Smooth muscle cell (in vitro differentiated cells): ENCODE data around the gene PPP2R5D. TPM values are rescaled to one million over a fixed set of nuclear protein-coding genes. Genes with fewer than 3 reads are reported as not detected.

ENCODE experiments used
- DNase-seq: peaks from one replicate; lab custom pipeline; 2025; ENCODE audit not compliant: unreplicated experiment; lab: John Stamatoyannopoulos, UW
- H2AFZ ChIP-seq: fragments of 200-600 bp; sonication (generic); 2 replicates; pipeline ENCODE4 v1.6.0; 2016; ENCODE audit warnings: antibody characterized with exemption, low read depth, mild to moderate bottlenecking
- H3F3A ChIP-seq: fragments of 200-600 bp; sonication (generic); 2 replicates; pipeline ENCODE4 v1.6.0; 2017; ENCODE audit warnings: antibody characterized with exemption, low read depth
- H3K27ac ChIP-seq: fragments of 200-600 bp; sonication (generic); 2 replicates; pipeline ENCODE4 v1.5.1; 2016; ENCODE audit warnings: low read depth, mild to moderate bottlenecking
- H3K27me3 ChIP-seq: fragments of 200-600 bp; sonication (generic); 2 replicates; pipeline ENCODE4 v1.6.1; 2016; ENCODE audit warnings: low read depth, mild to moderate bottlenecking
- H3K36me3 ChIP-seq: fragments of 200-600 bp; sonication (generic); 2 replicates; pipeline ENCODE4 v1.5.1; 2016; ENCODE audit warnings: low read depth
- H3K4me1 ChIP-seq: fragments of 200-600 bp; sonication (generic); 2 replicates; pipeline ENCODE4 v1.5.1; 2016; ENCODE audit warnings: low read depth
- H3K4me2 ChIP-seq: fragments of 200-600 bp; sonication (generic); 2 replicates; pipeline ENCODE4 v1.6.0; 2016; ENCODE audit warnings: mild to moderate bottlenecking
- H3K4me3 ChIP-seq: fragments of 200-600 bp; sonication (generic); 2 replicates; pipeline ENCODE4 v1.5.1; 2016; ENCODE audit warnings: mild to moderate bottlenecking
- H3K79me2 ChIP-seq: fragments of 200-600 bp; sonication (generic); 2 replicates; pipeline ENCODE4 v1.6.0; 2016; ENCODE audit warnings: low read depth, mild to moderate bottlenecking
- H3K9ac ChIP-seq: fragments of 200-600 bp; sonication (generic); 2 replicates; pipeline ENCODE4 v1.6.0; 2016; ENCODE audit warnings: low read depth
- H3K9me3 ChIP-seq: fragments of 200-600 bp; sonication (generic); replicated peaks from 2 replicates; pipeline ENCODE4 v1.5.1; 2016; ENCODE audit warnings: low read depth
- H4K20me1 ChIP-seq: fragments of 200-600 bp; sonication (generic); 2 replicates; pipeline ENCODE4 v1.6.0; 2016; ENCODE audit warnings: low read depth
- CTCF ChIP-seq: fragments of 200-600 bp; sonication (generic); IDR thresholded peaks from 2 replicates; pipeline ENCODE4 v1.5.1; 2017; ENCODE audit warnings: borderline replicate concordance, mild to moderate bottlenecking, antibody characterized with exemption; ENCODE audit not compliant: insufficient read depth, poor library complexity, severe bottlenecking
- WGBS: methylation state at CpG from one replicate; pipeline ENCODE4 v1.1.7; 2016; ENCODE audit warnings: low lambda C conversion rate; 5-methylcytosine and 5-hydroxymethylcytosine counted together
- polyA plus RNA-seq: library from polyadenylated mRNA; unstranded; fragments of >200 nt; fragmentation: Nextera tagmentation; extraction: Ambion mirVana; gene quantifications from 2 replicates; pipeline ENCODE4 v1.2.1, GENCODE V29; 2016
- total RNA-seq: library from RNA; depleted of rRNA; stranded (reverse); fragments of >200 nt; gene quantifications from 2 replicates; pipeline ENCODE4 v1.2.3, GENCODE V29; 2014

PPP2R5D gene
- total and polyA plus RNA-seq, 2 experiments from 2014 or later, result 46.4 to 51.3 TPM

- Histone ChIP-seq H4K20me1 (peaks cover 75% of the 10 kb centered on the region), H3K36me3 (peaks cover 3% of the 10 kb centered on the region), H3K9ac (no peak overlapping the region), H3K9me3 (no peaks in the 10 kb centered on the region), H3K79me2 (peaks cover 6% of the 10 kb centered on the region), H2AFZ (no peak overlapping the region), H3K4me1 (no peaks in the 10 kb centered on the region), H3K27ac (peak overlapping the region; percentile 17), H3K4me3 (no peak overlapping the region), H3K27me3 (no peaks in the 10 kb centered on the region), H3F3A (peaks cover 44% of the 10 kb centered on the region), H3K4me2 (no peak overlapping the region)
- no peak for DNase-seq
- 99% methylated on average over 9 of the region's 9 CpGs for WGBS
- TF ChIP-seq CTCF, result no peak
Observed at GRCh38 chr6:43029120-43029519, 44.8 kb downstream of the PPP2R5D start.

GRCh38 chr6:43032326-43032725 is 48.0 kb downstream of the PPP2R5D start:
- Histone ChIP-seq H3K9me3 (no peaks in the 10 kb centered on the region), H3K9ac (no peak overlapping the region), H3K4me3 (no peak overlapping the region), H3K27me3 (no peaks in the 10 kb centered on the region), H4K20me1 (peaks cover 59% of the 10 kb centered on the region), H3K79me2 (no peaks in the 10 kb centered on the region), H3F3A (peaks cover 42% of the 10 kb centered on the region), H3K4me2 (no peak overlapping the region), H3K27ac (no peak overlapping the region), H3K36me3 (peaks cover 3% of the 10 kb centered on the region), H2AFZ (no peak overlapping the region), H3K4me1 (no peaks in the 10 kb centered on the region)
- DNase-seq, result no peak
- WGBS, result 96% methylated on average over 4 of the region's 4 CpGs
- no peak for TF ChIP-seq CTCF

GRCh38 chr6:43033496-43034189 is 49.3 kb downstream of the PPP2R5D start:
- Histone ChIP-seq H3K79me2 (no peaks in the 10 kb centered on the region), H3K27ac (peak overlapping the region; percentile 3), H4K20me1 (peaks cover 49% of the 10 kb centered on the region), H3K9ac (no peak overlapping the region), H3K27me3 (no peaks in the 10 kb centered on the region), H3K4me2 (no peak overlapping the region), H2AFZ (no peak overlapping the region), H3K4me3 (no peak overlapping the region), H3F3A (peaks cover 37% of the 10 kb centered on the region), H3K36me3 (peaks cover 3% of the 10 kb centered on the region), H3K4me1 (no peaks in the 10 kb centered on the region), H3K9me3 (no peaks in the 10 kb centered on the region)
- TF ChIP-seq CTCF, result no peak
- 59% methylated on average over 2 of the region's 2 CpGs for WGBS
- DNase-seq, result no peak

- Histone ChIP-seq H3K9ac (no peak overlapping the region), H3K36me3 (peaks cover 2% of the 10 kb centered on the region), H3K9me3 (no peaks in the 10 kb centered on the region), H3F3A (peaks cover 33% of the 10 kb centered on the region), H2AFZ (no peak overlapping the region), H3K4me2 (no peak overlapping the region), H4K20me1 (peaks cover 44% of the 10 kb centered on the region), H3K27ac (no peak overlapping the region), H3K4me1 (no peaks in the 10 kb centered on the region), H3K27me3 (no peaks in the 10 kb centered on the region), H3K4me3 (no peak overlapping the region), H3K79me2 (no peaks in the 10 kb centered on the region)
- no peak for DNase-seq
- no peak for TF ChIP-seq CTCF
- 92% methylated on average over 2 of the region's 2 CpGs for WGBS
Observed at GRCh38 chr6:43034190-43034525, 49.8 kb downstream of the PPP2R5D start.
